CD1c-positive myeloid dendritic cell (primary cell): ENCODE measurements around the gene ACTR1A.
"Not testable (repeated sequence)": the region's sequence is repeated elsewhere in the genome, so short reads cannot be mapped to it uniquely, and the experiment has no call there.

Experiments used
- DNase-seq: peaks from one replicate; pipeline ENCODE4 v3.0.0-alpha.2; 2016; ENCODE audit errors: extremely low spot score

The ACTR1A gene

GRCh38 chr10:102515724-102516123 lies 13.2 kb upstream of the ACTR1A start:
- DNase-seq: no peak

DNA sequence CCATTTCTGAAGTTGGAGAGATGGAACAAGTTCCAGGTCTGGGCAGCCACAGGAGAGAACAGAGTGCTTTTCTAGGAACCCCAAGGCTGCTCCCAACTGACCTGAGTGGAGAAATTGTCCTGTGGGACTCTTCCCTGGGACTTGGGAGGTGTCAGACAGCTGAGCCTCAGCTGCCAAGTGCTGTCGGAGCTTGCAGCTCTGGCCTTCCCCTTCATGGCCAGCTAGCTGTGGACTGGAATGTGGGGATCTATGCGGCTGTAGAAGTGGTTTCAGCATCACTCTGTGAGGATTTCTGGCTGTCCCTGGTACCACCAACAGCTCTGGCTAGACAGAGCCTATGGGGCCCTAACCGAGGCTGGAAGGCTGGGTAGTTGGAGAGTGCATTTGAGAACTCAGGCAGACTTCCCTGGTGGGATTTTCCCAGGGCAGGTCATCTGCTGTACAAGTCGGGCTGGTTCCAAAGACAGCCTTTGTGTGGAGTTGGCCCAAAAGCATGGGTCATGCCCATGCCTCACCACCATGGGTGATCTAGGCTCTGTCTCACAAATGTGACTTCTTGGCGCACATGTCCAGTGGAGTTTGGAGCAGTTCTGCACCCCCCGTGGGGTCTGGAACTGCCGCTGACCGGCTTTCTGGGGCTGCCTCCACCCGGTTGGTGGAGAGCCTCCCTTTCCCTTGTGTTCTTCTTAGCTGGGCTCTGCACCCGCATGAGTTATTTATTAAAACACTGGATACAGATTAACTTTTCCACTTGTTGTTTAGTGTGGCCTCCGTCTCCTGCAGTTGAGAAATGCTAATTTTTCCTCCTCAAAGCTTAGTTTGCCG lies 12.2 kb upstream of the ACTR1A start:
- no peak for DNase-seq

- DNase-seq: peak; percentile 47
Measured at GRCh38 chr10:102511583-102512274, 9.2 kb upstream of the ACTR1A start.

DNA sequence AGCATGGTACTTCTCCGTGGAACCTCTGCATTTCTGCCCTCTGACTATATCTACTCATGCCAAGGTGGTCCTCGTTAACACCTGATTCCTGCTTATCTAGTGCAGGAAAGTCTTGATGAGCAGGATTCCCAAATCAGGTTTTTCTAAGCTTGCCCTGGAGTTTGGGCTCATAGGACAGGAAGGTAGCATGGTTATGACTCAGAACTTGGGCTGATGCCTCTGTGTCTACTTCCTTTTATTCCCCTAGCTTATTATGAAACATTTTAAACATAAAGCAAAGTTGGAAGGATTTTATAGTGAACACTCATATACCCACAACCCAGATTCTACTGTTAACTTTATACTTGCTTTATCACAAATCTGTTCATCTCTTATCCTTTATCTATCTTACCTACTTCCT lies 6.9 kb upstream of the ACTR1A start:
- peak; percentile 74 for DNase-seq

DNA sequence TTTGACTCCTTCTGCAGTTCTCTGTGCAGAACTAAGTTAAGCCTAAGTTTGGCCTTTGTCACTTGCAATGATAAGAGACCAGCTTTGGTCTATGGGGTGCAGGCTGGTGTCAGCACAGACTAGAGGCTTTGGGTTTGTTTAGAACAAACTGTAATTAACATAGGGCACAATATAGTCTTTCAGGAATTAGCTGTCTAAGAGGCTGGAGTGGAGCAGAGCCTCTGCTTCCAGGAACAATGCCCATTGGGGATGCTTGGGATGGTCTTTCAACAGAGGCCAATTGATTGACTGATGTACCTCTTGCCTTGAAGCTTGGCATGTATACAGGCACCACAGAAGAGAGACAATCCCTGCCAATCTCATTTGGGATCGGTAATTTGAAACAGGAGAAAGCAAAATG lies 6.0 kb upstream of the ACTR1A start:
- no peak for DNase-seq

DNA sequence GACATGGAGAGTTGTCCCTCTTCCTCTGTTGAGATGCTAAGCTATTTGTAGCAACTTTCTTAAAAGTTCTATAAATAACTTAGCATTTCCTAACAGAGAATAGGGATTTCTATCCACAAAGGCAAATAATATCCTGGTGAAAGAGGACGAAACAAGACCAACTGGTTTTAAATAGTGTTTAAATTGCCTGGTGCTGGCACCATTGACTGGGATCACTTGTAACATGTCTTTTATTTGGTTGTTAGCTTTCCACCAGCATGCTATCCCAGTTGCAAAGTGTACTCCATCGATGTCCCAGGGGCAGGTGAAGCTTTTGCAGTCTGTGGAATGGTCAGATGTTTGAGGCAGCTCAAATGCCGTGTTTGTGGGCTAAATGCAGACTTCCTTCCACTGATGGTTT lies 5.0 kb upstream of the ACTR1A start:
- no peak for DNase-seq

DNA sequence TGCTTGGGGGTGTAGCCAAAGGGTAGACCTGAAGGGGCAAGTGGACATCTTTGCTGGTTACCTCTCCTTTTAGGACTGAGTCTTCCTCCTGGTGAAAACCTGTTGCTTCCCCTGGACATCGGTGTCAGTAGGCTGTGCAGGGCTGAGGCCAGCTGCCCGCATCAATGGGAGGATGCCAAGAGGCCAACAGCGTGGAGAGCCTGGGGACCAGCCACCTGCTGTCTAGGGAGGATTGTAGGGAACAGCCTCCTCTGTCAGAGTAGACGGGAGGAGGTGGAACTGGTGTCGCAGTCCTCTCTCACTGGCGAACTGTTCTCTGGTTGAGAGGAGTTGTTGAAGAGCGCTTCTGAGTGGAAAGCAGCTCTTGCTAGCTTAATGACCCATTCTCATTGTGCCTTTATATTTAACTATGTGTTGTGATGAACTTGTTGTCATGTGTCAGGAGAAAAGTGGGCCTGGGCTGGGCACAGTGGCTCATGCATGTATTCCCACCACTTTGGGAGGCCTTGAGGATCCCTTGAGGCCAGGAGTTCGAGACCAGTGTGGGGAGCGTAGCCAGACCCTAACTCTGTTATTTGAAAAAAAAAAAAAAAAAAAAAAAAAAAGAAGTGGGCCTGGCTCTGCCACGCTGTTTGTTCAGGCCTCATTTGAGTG lies 3.1 kb upstream of the ACTR1A start:
- no peak for DNase-seq

DNA sequence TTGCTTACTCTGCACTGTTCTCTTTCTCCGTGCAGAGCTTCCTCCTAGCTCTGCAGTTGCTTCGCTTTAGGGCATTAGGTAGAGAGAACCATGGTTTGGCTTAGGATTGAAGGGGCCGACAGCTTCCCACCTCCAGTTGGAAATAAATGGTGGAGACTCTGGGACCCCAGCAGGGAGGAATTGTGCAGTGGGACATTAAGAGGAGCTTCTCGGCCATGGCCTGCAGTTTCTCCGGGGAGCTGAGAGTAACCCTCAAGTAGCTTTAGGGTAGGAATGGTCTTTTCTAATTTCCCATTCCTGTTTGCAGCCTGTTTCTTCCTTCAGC lies 2.4 kb upstream of the ACTR1A start:
- no peak for DNase-seq

GRCh38 chr10:102504179-102504975 lies 1.9 kb upstream of the ACTR1A start:
- peak; percentile 67 for DNase-seq

- peak; percentile 99 for DNase-seq
Measured at GRCh38 chr10:102503264-102504178, 1.0 kb upstream of the ACTR1A start, which contains the start of gene SUFU. SUFU (plus strand) TSS chr10:102503972; CDS start chr10:102504153, 181 bp downstream.

DNA sequence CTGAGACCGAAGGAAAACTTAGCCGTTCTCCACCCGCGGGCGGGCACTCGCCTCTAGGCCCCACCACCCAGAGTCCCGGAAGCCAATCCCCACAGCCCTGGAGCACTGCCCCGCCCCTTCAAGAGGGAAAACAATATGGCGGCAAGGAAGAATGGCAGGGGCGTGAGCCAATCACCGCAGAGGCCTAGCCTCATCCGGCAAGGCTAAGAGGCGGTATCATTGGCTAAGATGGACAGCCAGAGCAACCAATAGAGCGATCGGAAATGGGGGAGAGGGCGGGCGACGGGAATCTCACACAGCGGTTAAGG lies 529 bp downstream of the ACTR1A start:
- DNase-seq: peak; percentile 99

GRCh38 chr10:102501201-102502028 lies 1.1 kb downstream of the ACTR1A start:
- peak; percentile 22 for DNase-seq

GRCh38 chr10:102500686-102501085 lies 1.8 kb downstream of the ACTR1A start:
- DNase-seq: not testable (repeated sequence)

DNA sequence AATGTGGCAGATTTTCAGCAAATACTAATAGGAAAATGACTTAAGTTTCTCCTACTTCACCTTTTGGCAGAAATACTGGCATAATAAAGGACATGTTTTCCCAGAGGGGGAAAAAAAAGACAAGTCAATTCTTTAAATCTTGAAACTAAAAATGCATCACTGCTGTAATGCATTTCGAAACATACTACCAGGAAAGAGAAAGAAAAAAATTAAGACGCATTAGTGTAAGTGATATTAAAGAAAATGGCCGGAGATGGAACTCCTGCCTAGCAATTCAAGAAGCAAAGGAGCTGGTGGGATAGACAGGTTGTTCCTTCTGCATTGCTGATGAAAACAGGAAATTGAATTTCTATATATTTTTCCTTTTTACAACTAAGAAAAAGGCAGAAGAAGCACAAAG lies 3.2 kb downstream of the ACTR1A start:
- DNase-seq: no peak

DNA sequence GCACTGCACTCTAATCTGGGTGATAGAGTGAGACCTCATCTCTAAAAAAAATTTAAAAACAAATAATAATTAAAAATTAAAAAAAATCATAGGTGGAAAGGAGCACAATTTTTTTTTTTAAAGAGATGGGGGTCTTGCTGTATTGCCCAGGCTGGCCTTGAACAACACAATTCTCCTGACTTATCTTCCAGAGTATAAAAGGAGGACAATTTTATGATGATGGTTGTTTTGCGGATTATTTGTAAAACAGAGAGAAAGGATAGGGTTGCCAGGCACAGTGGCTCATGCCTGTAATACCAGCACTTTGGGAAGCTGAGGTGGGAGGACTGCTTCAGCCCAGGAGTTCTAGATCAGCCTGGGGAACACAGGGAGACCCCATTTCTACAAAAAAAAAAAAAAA lies 5.0 kb downstream of the ACTR1A start:
- no peak for DNase-seq

DNA sequence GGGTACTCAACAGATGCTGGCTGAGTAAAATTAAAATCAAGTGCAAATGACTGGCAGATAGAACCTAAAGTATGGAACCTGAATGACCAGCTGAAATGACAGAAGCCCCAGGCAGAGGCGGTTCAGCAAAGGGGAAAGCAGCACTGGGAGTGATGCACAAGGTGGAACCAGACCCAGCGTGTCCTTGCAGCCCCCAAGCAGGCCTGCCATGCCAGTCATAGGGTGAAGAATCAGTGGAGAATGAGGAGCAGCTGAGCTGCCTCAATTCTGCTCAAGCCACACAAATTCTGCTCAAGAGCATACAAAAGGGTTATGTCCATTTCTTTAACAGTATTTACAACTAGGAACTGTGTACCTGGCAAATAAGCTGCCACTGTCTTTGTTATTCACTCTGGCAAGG lies 8.7 kb downstream of the ACTR1A start:
- no peak for DNase-seq

DNA sequence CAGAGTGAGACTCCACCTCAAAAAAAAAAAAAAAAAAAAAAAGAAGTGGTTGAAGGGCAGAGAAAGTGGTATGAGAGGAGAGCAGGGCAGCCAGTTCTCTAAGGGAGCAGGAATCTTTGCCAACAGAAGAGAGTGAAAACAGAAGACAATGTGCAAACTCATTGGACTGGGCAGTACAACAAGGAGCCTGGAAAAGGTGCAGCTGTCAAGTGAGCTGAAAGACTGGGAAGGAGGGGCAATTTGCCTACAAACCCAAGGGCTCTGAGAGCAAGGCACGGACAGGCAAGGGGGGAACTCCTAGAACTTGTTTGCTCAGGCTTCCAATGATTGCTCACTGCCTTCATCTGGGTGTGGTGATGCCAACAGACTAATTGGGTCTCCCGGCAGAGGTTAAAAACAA lies 9.5 kb downstream of the ACTR1A start:
- DNase-seq: no peak

GRCh38 chr10:102492344-102492939 lies 10.1 kb downstream of the ACTR1A start:
- no peak for DNase-seq

- DNase-seq: no peak
Measured at GRCh38 chr10:102491136-102491535, 11.4 kb downstream of the ACTR1A start.
